GM21515 (cell line): Measurements from ENCODE around the gene DZIP3.
"Not testable (repeated sequence)": the region's sequence is repeated elsewhere in the genome, so short reads cannot be mapped to it uniquely, and the experiment has no call there.

Experiments used
- ATAC-seq: cut with Tn5 transposase; IDR thresholded peaks from one replicate; pipeline ENCODE4 v1.9.1; 2021; ENCODE audit not compliant: unreplicated experiment

DZIP3 gene

GRCh38 chr3:108677811-108678210, 88.3 kb downstream of the DZIP3 start:
- ATAC-seq, result no peak

DNA sequence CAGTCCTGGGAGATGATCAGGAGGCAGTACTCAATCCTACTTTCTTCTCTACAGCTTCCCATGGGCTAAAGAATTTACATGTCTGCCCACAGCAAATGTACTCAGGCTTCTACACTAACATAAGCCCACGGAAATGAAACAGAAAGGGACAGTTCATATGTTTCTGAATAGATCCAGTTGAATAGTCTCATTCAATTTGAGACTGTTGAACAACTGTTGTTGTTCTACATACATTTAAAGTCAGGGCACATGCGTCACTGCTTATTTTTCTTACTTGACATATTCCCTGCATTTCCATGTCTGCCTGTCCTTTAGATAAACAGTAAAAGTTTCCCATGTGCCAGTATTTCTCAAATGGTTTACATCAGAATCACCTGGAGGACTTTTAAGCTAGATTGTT, 102.8 kb downstream of the DZIP3 start:
- ATAC-seq, result not testable (repeated sequence)

DNA sequence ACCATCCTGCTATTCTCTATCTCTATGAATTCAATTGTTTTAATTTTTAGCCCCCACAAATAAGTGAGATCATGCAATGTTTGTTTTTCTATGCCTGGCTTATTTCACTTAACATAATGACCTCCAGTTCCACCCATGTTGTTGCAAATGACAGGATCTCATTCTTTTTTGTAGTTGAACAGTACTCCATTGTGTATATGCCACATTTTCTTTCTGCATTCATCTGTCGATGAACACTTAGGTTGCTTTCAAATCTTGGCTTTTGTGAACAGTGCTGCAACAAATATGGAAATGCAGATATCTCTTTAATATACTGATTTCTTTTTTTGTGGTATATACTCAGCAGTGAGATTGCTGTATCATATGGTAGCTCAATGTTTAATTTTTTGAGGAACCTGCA, 108.9 kb downstream of the DZIP3 start:
- no peak for ATAC-seq

DNA sequence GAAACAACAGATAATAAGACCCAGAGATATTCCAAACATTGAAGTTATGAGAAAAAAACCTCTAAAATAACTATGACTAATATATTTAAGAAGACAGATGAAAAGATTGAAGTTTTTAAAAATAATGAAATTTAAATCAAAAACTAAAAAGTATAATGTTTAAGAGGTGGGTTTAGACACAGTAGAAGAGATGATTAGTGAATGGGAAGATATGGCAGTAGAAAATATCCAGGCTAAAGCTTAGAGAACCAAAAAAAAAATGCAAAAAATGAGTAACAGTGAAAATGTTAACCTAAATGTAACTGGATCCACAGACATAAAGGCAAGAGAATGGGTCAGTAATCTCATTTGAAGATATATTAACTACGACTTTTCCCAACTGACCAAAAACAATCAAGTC, 115.5 kb downstream of the DZIP3 start:
- ATAC-seq, result no peak

- no peak for ATAC-seq
These were observed 123.5 kb downstream of the DZIP3 start for GRCh38 chr3:108713009-108713516.

DNA sequence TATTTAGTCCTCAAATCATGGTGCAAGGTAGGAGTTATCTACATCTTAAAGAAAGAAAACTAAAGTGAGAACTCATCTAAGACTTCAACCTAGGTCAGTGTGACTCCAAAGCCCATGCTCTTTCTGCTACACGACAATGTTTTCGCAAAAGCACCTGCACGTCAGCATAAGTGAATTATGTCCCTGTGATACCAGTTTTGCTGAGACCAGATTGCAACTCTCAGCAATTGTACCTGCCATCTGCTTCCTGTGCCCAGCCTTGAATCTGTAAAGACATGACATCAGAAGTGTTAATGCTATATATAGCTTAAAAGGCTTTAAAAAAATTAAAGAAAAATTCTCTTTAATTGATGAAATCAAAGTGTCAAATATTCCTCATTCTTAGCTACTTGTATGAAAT, 124.3 kb downstream of the DZIP3 start:
- no peak for ATAC-seq

DNA sequence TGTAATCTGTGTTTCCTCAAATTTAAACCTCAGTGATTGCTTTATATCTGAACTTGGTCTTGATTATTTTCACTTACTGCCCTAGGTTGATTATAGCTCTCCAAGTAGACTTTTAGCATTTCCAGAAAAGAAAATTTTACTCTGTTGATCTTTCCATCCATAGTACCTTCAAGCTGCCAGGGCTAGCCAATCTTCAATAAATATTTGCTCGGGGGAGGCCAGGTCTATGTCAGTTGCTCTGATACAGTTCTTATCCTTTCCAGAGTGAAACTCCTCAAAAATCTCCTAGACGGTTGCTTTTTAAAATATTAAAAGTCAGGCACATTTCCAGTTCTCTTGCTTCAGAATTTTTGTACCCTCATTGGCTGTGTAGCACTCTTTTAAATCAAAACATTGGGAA, 128.9 kb downstream of the DZIP3 start:
- no peak for ATAC-seq

DNA sequence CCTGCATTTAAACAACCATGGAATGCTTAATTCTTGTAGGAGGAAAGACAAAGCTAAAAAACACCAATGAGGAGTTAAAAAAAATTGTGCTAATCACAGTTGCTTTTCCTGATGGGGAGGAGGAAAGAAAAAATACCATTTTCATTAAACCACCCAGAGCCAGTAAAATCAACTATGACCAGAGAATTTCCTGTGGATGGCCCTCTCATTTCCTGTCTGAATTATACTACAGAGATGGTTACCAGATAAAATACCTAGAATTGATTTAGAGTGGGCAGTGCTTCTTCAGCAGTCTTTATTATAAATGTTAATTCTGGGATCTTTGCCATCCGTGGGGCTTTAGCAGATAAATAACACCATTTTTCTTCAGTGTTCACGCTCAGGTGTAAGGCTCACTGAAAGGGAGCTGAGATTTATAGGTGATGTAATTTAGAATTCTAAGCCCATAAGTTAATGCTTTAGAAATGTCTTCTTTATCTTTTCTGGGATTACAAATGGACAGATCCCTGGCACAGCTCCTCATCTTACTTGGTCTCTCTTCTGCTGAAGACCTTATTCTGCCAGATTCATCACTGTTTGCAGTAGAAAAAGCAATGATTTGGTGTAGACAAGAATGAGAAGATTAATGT, 129.8 kb downstream of the DZIP3 start:
- no peak for ATAC-seq

DNA sequence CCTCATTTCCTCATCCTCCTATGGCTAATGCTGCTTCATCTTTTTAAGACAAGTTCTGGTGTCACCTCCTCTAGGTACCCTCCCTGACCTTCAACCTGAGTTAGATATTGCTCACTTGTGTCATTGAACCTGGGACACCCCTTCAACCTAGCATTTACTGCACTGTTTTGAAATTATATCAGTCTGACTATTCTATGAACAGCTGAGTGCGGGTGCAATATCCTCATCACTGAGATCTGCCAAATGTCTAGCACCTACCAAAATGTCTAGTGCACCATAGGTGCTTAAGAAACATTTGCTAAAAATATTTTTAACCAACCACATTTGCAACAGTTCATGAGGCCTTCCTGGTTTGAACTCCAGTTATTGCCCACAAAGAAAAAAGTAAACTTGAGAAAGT, 133.2 kb downstream of the DZIP3 start:
- ATAC-seq, result no peak

DNA sequence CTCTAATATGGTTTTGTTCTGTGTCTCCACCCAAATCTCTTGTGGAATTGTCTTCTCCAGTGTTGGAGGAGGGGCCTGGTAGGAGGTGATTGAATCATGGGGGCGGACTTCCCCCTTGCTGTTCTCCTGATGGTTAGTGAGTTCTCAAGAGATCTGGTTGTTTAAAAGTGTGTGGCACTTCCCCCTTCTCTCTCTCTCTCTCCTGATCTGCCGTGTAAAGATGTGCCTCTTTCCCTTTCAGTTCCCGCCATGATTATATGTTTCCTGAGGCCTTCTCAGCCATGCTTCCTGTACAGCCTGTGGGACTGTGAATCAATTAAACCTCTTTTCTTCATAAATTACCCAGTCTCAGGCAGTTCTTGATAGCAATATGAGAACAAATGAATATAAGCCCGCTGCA, 134.6 kb downstream of the DZIP3 start:
- ATAC-seq, result no peak

- no peak for ATAC-seq
These were observed 138.6 kb downstream of the DZIP3 start for GRCh38 chr3:108728105-108728504.

DNA sequence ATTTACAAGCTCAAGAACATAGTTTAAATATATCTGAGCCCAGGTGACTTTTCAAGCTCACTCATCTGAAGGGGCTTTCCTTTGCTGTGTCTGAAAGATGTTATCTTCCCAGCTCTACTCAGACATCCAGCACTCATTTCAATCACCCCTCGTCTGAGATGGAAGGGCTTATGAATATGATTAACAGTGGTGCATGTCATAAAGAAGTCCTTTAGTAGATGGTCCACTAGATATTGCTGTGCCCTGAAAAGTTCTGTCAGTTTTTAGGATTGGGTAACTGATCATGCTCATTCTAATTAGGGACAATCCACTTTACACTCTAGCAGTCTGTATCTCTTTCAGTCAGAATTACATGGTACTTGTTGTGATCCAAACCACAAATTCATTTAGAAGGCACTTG, 139.4 kb downstream of the DZIP3 start:
- ATAC-seq, result no peak

DNA sequence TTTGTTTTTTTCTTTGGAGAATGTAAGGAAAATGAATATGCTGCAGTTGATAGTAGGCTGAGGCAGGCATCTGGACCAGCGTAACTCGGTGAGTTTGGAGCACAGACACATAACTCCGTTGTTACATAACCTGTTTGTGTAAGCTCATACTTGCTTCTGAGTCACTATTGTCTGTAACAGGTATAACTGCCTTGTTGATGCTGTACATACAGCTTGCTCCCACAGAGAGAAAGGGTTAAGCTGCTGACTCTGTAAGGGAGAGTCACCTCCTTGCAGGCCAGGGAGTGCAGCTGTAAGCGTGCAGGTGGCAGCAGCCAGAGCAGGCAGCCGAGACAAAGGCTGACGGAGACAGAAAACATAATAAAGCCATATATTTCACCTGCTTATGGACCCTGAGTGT, 147.3 kb downstream of the DZIP3 start:
- no peak for ATAC-seq

- no peak for ATAC-seq
These were observed 153.4 kb downstream of the DZIP3 start for GRCh38 chr3:108742929-108743328.
